BJ (cell line): Measurements from ENCODE around the gene PRPF40A. TPM values are rescaled to one million over a fixed set of nuclear protein-coding genes. Genes with fewer than 3 reads are reported as not detected.

ENCODE experiments used
- CTCF ChIA-PET: fragments of 350-600 bp; formaldehyde crosslinking; extraction: SDS; loops from one replicate; lab custom pipeline; 2021; ENCODE audit warnings: antibody characterized with exemption, inconsistent platforms; lab: Yijun Ruan, JAX
- POLR2A ChIA-PET: fragments of 300-600 bp; sonication (Branson Sonifier 250); formaldehyde crosslinking; extraction: SDS; loops from one replicate; lab custom pipeline; 2021; ENCODE audit warnings: antibody characterized with exemption; lab: Charles Lee
- DNase-seq: peaks from one replicate; pipeline ENCODE4 v3.0.0-alpha.2; 2011; ENCODE audit warnings: low read depth
- H3K27me3 ChIP-seq: 2 replicates; pipeline ENCODE4 v1.6.0; 2011; ENCODE audit warnings: low read length; ENCODE audit not compliant: control insufficient read depth, insufficient read depth
- H3K36me3 ChIP-seq: 2 replicates; pipeline ENCODE4 v1.5.1; 2011; ENCODE audit warnings: low read length; ENCODE audit not compliant: control insufficient read depth, insufficient read depth
- H3K4me3 ChIP-seq: 2 replicates; pipeline ENCODE4 v1.5.1; 2011; ENCODE audit warnings: low read depth, mild to moderate bottlenecking, control low read depth, low read length
- polyA plus RNA-seq: library from polyadenylated mRNA; depleted of rRNA; stranded (reverse); fragments of >200 nt; gene quantifications from 2 replicates; pipeline ENCODE4 v1.2.3, GENCODE V29; 2011
- TF ChIP-seq, protein P1 (sequence below): IDR thresholded peaks from 2 replicates; pipeline ENCODE4 v1.5.1; 2011; ENCODE audit warnings: low read depth, mild to moderate bottlenecking, control low read depth, inconsistent platforms, low read length, moderate library complexity; ENCODE audit not compliant: insufficient read depth

Gene PRPF40A
- polyA plus RNA-seq, 1 experiment = 135 TPM

DNA sequence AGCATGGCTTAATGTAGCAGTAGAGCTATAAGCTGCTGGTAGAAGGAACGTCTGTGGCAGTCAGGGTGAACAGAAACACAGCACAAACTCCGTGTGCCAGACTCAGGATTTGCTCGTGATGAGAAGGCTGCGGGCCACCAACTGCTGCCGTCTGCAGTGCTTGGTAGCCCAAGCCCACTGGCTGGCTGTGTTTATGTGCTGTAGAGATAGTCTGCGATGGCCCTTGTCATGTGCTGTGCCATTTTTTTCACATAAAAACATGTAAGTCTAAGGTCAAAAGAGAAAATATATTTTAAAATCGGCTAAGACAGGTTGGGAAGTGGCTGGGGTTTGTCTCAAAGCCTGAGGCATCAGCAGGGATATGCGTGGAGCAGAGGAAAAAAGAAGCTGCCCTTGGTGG lies 78.7 kb downstream of the PRPF40A start:
- H3K36me3 ChIP-seq = no peaks in the 10 kb centered on the region; the same call in 1 of the 2 replicates
- ChIA-PET POLR2A (no interaction called here), CTCF (interaction anchor here (1.2 to 2.9 kb wide), 3 partner anchors 10 to 451 kb away, joined by 3 to 7 read pairs (median 3); no protein-coding TSS in a partner anchor)
- H3K4me3 ChIP-seq = no peak overlapping the region
- DNase-seq = no peak
- H3K27me3 ChIP-seq = no peaks in the 10 kb centered on the region
- TF ChIP-seq, protein P1, sequence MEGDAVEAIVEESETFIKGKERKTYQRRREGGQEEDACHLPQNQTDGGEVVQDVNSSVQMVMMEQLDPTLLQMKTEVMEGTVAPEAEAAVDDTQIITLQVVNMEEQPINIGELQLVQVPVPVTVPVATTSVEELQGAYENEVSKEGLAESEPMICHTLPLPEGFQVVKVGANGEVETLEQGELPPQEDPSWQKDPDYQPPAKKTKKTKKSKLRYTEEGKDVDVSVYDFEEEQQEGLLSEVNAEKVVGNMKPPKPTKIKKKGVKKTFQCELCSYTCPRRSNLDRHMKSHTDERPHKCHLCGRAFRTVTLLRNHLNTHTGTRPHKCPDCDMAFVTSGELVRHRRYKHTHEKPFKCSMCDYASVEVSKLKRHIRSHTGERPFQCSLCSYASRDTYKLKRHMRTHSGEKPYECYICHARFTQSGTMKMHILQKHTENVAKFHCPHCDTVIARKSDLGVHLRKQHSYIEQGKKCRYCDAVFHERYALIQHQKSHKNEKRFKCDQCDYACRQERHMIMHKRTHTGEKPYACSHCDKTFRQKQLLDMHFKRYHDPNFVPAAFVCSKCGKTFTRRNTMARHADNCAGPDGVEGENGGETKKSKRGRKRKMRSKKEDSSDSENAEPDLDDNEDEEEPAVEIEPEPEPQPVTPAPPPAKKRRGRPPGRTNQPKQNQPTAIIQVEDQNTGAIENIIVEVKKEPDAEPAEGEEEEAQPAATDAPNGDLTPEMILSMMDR = no peak

DNA sequence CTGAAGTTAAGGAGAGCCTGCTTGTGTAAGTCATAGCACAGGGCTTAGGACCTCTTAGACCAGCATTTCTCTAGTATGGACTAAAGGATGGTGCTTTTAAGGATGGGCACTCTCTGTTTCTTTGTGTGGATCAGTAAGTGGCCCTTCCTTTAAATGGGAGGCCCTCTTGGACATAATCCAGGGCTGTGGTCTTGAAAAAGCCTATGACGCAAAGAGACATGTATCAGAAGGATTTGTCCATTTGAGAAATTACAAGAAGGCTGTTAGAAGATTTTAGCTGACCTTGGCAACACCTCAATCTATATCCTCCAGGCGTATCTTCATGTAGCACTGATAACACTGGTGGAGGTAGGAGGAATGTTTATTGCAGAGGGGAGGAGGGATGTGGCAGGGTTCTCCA lies 79.2 kb downstream of the PRPF40A start:
- no peak for DNase-seq
- no peaks in the 10 kb centered on the region for H3K27me3 ChIP-seq
- ChIA-PET POLR2A (no interaction called here), CTCF (interaction anchor here (0.7 to 1.1 kb wide), 2 partner anchors 56 to 462 kb away, joined by 3 read pairs; partner anchors contain the start of gene STAM2)
- TF ChIP-seq, protein P1 = no peak
- no peaks in the 10 kb centered on the region; the same call in 1 of the 2 replicates for H3K36me3 ChIP-seq
- H3K4me3 ChIP-seq = no peak overlapping the region

DNA sequence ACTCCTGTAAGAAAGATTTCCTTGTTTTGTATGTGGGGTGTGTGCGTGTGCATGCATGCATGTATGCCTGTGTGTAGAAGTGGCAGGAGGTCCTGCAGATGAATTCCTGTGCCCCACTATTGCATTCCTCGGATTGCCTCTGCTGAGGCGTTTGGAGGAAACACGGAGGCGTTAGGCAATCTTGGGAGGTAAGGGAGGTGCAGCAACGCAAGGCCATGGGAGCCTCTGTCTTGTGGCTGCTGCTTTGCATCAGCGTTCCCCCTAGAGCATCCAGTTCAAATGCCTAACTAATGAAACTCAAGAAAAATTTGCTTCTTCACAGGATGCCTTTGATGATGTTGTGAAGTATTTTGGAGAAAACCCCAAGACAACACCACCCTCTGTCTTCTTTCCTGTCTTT lies 80.0 kb downstream of the PRPF40A start:
- no peaks in the 10 kb centered on the region for H3K27me3 ChIP-seq
- no peak overlapping the region for H3K4me3 ChIP-seq
- ChIA-PET POLR2A (no interaction called here), CTCF (interaction anchor here (1.1 kb wide), 1 partner anchor 461 kb away, joined by 3 read pairs; the partner anchor contains the start of gene STAM2)
- TF ChIP-seq, protein P1 = no peak
- DNase-seq = no peak
- no peaks in the 10 kb centered on the region; the same call in 1 of the 2 replicates for H3K36me3 ChIP-seq

DNA sequence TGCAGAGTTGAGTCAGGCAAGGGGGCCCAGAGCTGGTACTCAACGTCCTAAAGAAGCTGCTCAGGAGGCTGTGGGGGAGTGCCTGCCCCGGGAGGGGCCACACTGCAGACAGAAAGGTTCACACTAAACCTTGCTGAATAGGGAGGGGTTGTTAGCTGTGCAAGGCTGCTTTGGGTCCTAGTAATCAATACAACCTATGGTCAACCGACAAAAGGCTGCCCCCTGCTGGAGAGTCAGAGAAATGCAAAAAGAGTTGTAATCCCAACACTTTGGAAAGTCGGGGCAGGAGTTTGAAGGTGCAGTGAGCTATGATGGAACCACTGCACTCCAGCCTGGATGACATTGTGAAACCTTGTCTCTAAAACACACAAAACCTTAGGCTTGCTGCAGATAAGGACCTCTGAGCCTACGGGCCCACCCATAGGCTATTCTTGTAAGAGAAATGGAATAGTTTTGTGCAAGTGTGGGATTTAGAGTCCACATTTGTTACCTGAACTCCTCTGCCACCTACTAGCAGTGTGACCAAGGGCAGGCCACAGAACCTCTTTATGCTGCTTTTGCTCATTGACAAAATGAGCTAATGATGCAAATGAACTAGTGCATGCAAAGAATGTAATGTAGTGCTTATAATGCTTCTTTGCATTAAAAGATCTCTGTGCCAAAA lies 81.5 kb downstream of the PRPF40A start:
- DNase-seq = no peak
- Histone ChIP-seq H3K27me3 (no peaks in the 10 kb centered on the region), H3K36me3 (no peaks in the 10 kb centered on the region; the same call in 1 of the 2 replicates), H3K4me3 (no peak overlapping the region)
- TF ChIP-seq, protein P1 = peak; percentile 75
- CTCF ChIA-PET = interaction anchor here (0.6 to 3.4 kb wide), 39 partner anchors 9 to 1370 kb away, joined by 3 to 36 read pairs (median 4); partner anchors contain the start of genes FMNL2 and STAM2
- POLR2A ChIA-PET = no interaction called here

DNA sequence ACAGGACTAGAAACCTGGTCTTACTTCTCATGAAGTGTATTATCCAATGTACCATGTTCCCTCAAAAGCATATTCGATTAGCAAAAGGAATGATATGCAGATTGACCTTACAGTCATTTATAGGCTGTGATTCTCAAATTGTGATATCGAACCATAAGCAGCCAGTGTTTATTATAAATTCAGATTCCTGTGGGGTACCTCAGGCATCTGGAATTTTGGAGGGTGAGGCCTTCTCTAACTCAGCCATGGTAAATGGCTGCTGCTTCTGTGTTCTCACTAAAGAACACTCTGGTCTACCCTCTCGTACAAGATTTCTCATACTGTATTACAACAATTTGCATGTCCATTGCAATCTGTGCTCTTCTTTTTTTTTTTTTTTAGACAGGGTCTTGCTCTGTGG lies 84.5 kb downstream of the PRPF40A start:
- CTCF ChIA-PET = interaction anchor here (1.5 kb wide), 2 partner anchors 14 to 443 kb away, joined by 4 to 6 read pairs; no protein-coding TSS in a partner anchor
- TF ChIP-seq, protein P1 = no peak
- POLR2A ChIA-PET = no interaction called here
- H3K27me3 ChIP-seq = no peaks in the 10 kb centered on the region
- no peak for DNase-seq
- H3K4me3 ChIP-seq = no peak overlapping the region
- H3K36me3 ChIP-seq = no peaks in the 10 kb centered on the region; the same call in 1 of the 2 replicates
